RWPE2 (cell line): ENCODE data around the gene CCSAP.

Experiments used
- ATAC-seq: fragments of 200-7000 bp; cut with Tn5 transposase; 3 replicates; pipeline ENCODE4 v1.9.1; 2021; ENCODE audit warnings: low read depth
- DNase-seq: peaks from one replicate; pipeline ENCODE4 v3.0.0-alpha.2; 2020; ENCODE audit warnings: low spot score
- H3K27ac ChIP-seq: fragments of 450-650 bp; 2 replicates; pipeline ENCODE4 v1.5.1; 2017; ENCODE audit warnings: mild to moderate bottlenecking; ENCODE audit not compliant: poor library complexity, severe bottlenecking
- H3K27me3 ChIP-seq: fragments of 250-450 bp; sonication (Bioruptor Pico); 2 replicates; pipeline ENCODE4 v1.5.1; 2021; ENCODE audit warnings: mild to moderate bottlenecking, moderate library complexity; ENCODE audit not compliant: insufficient read depth, poor library complexity, severe bottlenecking
- H3K36me3 ChIP-seq: fragments of 250-450 bp; sonication (Bioruptor Pico); 2 replicates; pipeline ENCODE4 v1.5.1; 2020; ENCODE audit warnings: low read depth, mild to moderate bottlenecking, moderate library complexity
- H3K4me1 ChIP-seq: fragments of 250-450 bp; sonication (Bioruptor Pico); 2 replicates; pipeline ENCODE4 v1.5.1; 2021; ENCODE audit warnings: mild to moderate bottlenecking, moderate library complexity; ENCODE audit not compliant: insufficient read depth, poor library complexity, severe bottlenecking
- H3K4me3 ChIP-seq: fragments of 250-450 bp; sonication (Bioruptor Pico); 2 replicates; pipeline ENCODE4 v1.5.1; 2021; ENCODE audit warnings: mild to moderate bottlenecking, moderate library complexity; ENCODE audit not compliant: severe bottlenecking
- H3K9me3 ChIP-seq: fragments of 250-450 bp; sonication (Bioruptor Pico); 2 replicates; pipeline ENCODE4 v1.5.1; 2021; ENCODE audit warnings: mild to moderate bottlenecking, moderate library complexity; ENCODE audit not compliant: severe bottlenecking
- TF ChIP-seq, protein P1 (sequence below): fragments of 450-650 bp; IDR thresholded peaks from one replicate; pipeline ENCODE4 v1.5.1; 2017; ENCODE audit warnings: mild to moderate bottlenecking, moderate library complexity; ENCODE audit not compliant: poor library complexity, severe bottlenecking

CCSAP gene

DNA sequence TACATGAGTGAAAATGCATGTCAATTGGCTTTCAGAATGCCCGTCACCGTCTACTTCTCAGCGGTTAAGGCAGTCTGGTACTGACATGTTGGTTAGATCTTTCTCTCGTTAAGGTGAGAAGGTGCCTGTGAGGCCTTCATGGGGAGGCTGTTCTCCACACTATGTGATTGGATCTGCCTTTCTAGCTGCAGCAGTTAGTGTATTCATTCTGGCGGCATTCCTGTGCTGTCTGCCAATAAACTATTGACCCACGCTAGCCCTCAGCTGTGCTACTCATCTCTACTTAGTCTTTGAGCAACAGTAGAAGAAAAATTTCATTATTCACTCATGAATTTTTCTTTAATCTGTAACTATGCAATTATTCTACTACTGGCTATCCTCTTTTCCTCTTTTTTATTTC, 32.0 kb downstream of the CCSAP start:
- no peaks in the 10 kb centered on the region for H3K36me3 ChIP-seq
- no peaks in the 10 kb centered on the region for H3K9me3 ChIP-seq
- no peak for ATAC-seq
- H3K27ac ChIP-seq: no peak overlapping the region
- no peaks in the 10 kb centered on the region for H3K4me1 ChIP-seq
- H3K4me3 ChIP-seq: no peak overlapping the region
- no peaks in the 10 kb centered on the region for H3K27me3 ChIP-seq
- DNase-seq: no peak
- TF ChIP-seq, protein P1, sequence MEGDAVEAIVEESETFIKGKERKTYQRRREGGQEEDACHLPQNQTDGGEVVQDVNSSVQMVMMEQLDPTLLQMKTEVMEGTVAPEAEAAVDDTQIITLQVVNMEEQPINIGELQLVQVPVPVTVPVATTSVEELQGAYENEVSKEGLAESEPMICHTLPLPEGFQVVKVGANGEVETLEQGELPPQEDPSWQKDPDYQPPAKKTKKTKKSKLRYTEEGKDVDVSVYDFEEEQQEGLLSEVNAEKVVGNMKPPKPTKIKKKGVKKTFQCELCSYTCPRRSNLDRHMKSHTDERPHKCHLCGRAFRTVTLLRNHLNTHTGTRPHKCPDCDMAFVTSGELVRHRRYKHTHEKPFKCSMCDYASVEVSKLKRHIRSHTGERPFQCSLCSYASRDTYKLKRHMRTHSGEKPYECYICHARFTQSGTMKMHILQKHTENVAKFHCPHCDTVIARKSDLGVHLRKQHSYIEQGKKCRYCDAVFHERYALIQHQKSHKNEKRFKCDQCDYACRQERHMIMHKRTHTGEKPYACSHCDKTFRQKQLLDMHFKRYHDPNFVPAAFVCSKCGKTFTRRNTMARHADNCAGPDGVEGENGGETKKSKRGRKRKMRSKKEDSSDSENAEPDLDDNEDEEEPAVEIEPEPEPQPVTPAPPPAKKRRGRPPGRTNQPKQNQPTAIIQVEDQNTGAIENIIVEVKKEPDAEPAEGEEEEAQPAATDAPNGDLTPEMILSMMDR: no peak

DNA sequence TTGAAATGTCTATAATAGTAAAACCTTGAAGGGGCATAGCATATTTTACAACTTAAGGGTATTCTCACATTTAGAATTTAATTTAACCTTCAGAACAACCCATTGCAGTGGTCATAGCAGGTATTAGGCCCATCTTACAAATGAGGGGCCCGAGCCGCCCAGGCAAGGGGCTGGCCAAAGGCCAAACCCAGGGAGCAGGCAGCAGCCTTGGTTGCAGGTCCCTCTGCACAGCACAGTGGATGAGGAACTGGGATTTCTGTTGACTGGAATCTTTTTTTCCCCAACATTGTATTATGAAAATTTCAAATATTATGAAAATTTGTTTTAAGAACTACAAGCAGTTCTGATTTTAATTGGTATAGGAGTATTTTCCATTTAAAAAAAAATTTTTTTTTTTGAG, 33.2 kb downstream of the CCSAP start:
- Histone ChIP-seq H3K27ac (no peak overlapping the region), H3K9me3 (no peaks in the 10 kb centered on the region), H3K27me3 (no peaks in the 10 kb centered on the region), H3K36me3 (no peaks in the 10 kb centered on the region), H3K4me3 (no peak overlapping the region), H3K4me1 (no peaks in the 10 kb centered on the region)
- TF ChIP-seq, protein P1: no peak
- ATAC-seq (no peak), DNase-seq (no peak)

DNA sequence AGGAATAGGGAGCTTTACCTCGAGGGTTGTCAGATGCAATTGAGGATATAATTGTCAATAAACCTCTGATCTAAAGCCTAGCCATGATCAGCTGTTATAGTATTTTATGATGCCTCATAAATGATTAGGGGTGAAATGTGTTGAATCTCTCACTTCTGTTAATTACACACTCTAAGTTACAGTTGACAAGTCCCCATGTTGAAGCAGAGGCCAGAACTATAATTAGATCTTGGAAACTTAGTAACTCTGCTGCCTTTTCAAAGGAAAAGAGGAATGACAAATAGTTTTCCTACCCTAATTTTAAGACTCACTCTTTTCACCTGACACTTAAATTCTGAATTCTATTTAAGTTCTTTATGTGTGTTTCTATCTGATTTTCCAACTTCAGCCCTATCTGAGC, 33.8 kb downstream of the CCSAP start:
- no peak for DNase-seq
- no peak for ATAC-seq
- H3K9me3 ChIP-seq: no peaks in the 10 kb centered on the region
- TF ChIP-seq, protein P1: no peak
- H3K4me1 ChIP-seq: no peaks in the 10 kb centered on the region
- H3K27ac ChIP-seq: no peak overlapping the region
- no peak overlapping the region for H3K4me3 ChIP-seq
- no peaks in the 10 kb centered on the region for H3K36me3 ChIP-seq
- no peaks in the 10 kb centered on the region for H3K27me3 ChIP-seq

DNA sequence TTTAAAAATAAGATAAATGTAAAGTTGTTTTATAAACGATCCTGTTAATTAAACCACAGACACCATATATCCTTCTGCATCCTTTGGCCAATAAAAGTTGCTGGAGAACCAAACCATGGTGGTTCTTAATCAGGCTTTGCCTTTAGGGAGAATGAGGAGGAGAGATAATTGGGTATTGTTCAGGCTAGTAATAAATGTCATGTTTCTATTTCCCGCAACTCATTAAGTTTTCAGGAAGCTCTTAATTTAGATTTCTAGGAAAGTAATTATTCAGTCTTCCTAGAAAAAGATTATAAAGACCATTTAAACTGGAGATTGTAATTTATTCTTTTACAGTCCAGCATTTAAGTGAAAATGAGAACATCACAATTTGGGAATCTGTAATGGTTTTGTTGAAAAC, 37.5 kb downstream of the CCSAP start:
- H3K4me1 ChIP-seq: no peaks in the 10 kb centered on the region
- H3K4me3 ChIP-seq: no peak overlapping the region
- TF ChIP-seq, protein P1: no peak
- ATAC-seq (no peak), DNase-seq (no peak)
- no peaks in the 10 kb centered on the region for H3K9me3 ChIP-seq
- H3K36me3 ChIP-seq: no peaks in the 10 kb centered on the region
- no peak overlapping the region for H3K27ac ChIP-seq
- H3K27me3 ChIP-seq: no peaks in the 10 kb centered on the region

DNA sequence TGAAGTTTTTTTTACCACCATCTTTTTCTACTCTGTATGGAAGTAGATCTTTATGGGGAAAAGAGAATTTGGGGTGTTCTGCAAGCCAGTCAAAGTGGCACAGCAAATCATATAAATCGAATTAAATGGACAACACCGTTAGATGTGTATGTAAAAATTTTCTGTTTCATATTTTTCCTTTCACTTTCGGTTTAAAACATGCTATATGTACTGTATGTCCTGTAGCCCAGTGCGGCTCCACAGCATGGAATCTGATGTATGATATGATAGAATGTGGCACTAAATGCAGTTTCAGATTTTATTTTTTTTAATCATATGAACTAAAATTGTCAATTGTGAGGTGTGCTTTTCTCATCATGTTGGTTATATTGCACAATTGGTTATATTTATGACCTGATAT, 39.0 kb downstream of the CCSAP start:
- no peaks in the 10 kb centered on the region for H3K27me3 ChIP-seq
- DNase-seq: no peak
- no peak overlapping the region for H3K27ac ChIP-seq
- no peak for ATAC-seq
- H3K4me1 ChIP-seq: no peaks in the 10 kb centered on the region
- no peaks in the 10 kb centered on the region for H3K36me3 ChIP-seq
- no peaks in the 10 kb centered on the region for H3K9me3 ChIP-seq
- H3K4me3 ChIP-seq: no peak overlapping the region
- TF ChIP-seq, protein P1: no peak
